C4-2B (cell line): ENCODE results near the gene SCMH1.

Experiments used
- H3K27ac ChIP-seq: fragments of 450-650 bp; 2 replicates; pipeline ENCODE4 v1.5.1; 2017
- ZFX ChIP-seq: fragments of 450-650 bp; IDR thresholded peaks from 2 replicates; pipeline ENCODE4 v1.6.1; 2017
- TF ChIP-seq, protein P1 (sequence below): fragments of 450-650 bp; conservative IDR thresholded peaks from 2 replicates; pipeline ENCODE4 v1.5.1; 2017; ENCODE audit warnings: mild to moderate bottlenecking

SCMH1 gene

DNA sequence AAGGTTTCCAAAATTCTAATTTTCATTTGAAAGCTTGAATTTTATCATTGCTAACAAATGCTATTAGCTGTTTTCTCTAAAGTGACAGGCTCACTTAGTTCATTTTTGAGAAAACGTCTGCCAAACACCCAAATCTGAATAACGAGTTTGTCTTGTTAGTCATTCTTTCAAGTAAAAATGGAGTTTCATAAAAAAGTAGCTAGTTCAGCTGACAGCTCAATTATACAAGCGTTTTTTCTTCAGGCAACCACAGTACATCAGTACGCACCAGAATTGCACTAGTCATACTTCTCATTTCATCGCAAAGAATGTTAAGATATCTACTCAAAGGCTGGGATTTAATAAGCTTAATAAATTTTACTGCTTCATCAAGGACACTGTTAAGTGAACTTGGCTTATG lies 148.3 kb downstream of the SCMH1 start:
- TF ChIP-seq ZFX: no peak
- TF ChIP-seq, protein P1, sequence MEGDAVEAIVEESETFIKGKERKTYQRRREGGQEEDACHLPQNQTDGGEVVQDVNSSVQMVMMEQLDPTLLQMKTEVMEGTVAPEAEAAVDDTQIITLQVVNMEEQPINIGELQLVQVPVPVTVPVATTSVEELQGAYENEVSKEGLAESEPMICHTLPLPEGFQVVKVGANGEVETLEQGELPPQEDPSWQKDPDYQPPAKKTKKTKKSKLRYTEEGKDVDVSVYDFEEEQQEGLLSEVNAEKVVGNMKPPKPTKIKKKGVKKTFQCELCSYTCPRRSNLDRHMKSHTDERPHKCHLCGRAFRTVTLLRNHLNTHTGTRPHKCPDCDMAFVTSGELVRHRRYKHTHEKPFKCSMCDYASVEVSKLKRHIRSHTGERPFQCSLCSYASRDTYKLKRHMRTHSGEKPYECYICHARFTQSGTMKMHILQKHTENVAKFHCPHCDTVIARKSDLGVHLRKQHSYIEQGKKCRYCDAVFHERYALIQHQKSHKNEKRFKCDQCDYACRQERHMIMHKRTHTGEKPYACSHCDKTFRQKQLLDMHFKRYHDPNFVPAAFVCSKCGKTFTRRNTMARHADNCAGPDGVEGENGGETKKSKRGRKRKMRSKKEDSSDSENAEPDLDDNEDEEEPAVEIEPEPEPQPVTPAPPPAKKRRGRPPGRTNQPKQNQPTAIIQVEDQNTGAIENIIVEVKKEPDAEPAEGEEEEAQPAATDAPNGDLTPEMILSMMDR: no peak

DNA sequence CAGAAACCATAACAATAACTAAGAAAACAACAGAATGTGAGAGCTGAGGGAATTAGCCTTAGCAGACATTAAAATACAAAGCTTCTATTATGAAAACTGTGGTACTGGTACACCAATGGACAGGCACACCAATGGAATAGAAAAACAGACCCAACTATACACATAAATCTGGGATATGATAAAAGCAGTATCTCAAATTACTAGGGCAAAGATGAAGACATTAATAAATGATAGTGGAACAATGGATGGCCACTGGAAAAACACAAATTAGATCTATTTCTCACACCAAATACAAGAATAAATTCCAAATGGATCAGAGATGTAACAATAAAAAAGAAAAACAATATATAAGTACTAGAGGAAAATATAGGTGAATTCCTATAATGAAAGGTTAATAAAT lies 155.2 kb downstream of the SCMH1 start:
- H3K27ac ChIP-seq: no peak overlapping the region
- TF ChIP-seq, protein P1: no peak
- no peak for TF ChIP-seq ZFX

More for the DNA sequence above, 148.3 kb downstream of the SCMH1 start:
- H3K27ac ChIP-seq: no peak overlapping the region

- H3K27ac ChIP-seq: no peak overlapping the region
- no peak for TF ChIP-seq ZFX
- TF ChIP-seq, protein P1: no peak
These were observed 163.5 kb downstream of the SCMH1 start for GRCh38 chr1:41078616-41079015.

DNA sequence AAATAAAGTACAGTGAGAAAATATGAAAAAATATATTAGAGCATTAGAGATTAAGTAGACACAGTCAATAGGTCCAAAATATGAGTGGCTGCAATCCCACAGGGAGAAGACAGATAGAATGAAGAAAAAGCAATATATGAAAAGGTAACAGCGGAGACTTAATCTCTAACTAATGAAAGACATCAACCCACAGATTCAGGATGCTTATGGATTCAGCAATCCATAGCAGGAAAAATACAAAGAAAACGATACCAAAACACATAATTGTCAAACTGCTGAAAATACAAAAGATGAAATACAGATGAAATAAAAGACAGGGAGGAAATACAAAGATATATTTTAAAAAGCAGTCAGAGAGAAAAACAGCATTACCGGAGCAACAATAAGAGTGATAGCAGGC lies 163.9 kb downstream of the SCMH1 start:
- TF ChIP-seq, protein P1: no peak
- TF ChIP-seq ZFX: no peak
- H3K27ac ChIP-seq: no peak overlapping the region

DNA sequence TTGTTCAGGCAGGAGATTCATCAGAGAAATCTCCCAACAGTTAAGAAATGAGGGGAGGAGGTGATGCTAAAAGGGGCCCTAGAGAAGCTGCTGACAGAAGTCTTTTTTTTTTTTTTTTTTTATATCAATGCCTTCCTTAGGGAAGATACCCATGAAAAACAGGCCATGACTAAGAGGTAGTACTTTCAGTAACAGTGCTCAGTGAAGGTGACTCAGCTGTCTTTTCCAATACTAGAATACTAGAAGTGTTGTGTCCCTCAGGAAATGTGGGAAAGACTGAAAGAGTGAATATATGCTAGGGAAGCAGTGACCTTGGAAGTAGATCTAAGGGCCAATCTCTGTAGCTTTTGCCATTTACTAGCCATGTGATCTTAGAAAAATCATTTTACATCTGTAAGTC lies 168.1 kb downstream of the SCMH1 start:
- no peak overlapping the region for H3K27ac ChIP-seq
- TF ChIP-seq ZFX: no peak
- TF ChIP-seq, protein P1: no peak

- TF ChIP-seq ZFX: no peak
- TF ChIP-seq, protein P1: no peak
- no peak overlapping the region for H3K27ac ChIP-seq
These were observed 170.1 kb downstream of the SCMH1 start for GRCh38 chr1:41072051-41072450.

DNA sequence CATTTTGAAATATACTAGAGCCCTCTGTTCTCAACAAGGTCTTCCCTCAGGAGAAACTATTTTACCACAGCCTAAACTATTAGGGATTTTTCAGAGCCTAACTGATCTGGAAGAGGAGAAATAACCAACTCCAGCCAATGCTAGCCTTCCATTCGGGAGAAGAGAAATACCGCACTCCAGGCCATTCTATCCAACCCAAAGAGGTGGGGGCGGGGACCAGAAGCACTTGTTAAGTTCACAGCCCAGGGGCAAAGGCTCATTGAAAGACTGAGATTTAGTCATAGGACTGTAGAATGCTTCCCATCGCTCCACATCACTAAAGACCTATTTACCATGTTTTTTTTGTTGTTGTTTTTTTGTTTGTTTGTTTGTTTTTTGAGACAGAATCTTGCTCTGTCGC lies 185.2 kb downstream of the SCMH1 start:
- no peak overlapping the region for H3K27ac ChIP-seq
- no peak for TF ChIP-seq ZFX
- TF ChIP-seq, protein P1: no peak
